HUDEP-2 (cell line): Measurements from ENCODE around the gene CHMP4B.

Source experiments
- DNase-seq, 76 experiments: peaks; one replicate each; lab custom pipeline; 2025; ENCODE audit not compliant: unreplicated experiment in 76 of 76; lab: John Stamatoyannopoulos, UW

The CHMP4B gene

GRCh38 chr20:33884633-33885032 lies 73.5 kb downstream of the CHMP4B start:
- DNase-seq, result no peak

GRCh38 chr20:33889312-33889711 lies 78.2 kb downstream of the CHMP4B start:
- DNase-seq, result no peak

DNA sequence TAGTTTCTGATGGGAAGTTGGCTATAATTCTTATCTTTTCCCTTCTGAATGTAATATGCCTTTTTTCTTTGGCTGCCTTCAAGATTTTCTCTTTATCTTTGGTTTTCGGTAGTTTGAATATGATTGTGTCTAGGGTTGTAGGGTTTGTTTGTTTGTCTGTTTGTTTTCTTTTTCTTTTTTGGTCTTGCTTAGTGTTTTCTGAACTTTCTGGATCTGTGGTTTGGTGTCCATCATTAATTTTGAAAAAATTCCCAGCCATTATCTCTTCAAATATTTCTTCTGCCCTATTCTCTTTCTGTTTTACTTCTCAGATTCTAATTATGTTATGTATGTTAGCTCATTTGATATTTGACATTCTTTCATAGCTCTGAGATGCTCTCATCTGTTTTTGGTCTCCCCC lies 79.4 kb downstream of the CHMP4B start:
- no peak for DNase-seq

- DNase-seq, result no peak
Observed at GRCh38 chr20:33893314-33893713, 82.2 kb downstream of the CHMP4B start.

DNA sequence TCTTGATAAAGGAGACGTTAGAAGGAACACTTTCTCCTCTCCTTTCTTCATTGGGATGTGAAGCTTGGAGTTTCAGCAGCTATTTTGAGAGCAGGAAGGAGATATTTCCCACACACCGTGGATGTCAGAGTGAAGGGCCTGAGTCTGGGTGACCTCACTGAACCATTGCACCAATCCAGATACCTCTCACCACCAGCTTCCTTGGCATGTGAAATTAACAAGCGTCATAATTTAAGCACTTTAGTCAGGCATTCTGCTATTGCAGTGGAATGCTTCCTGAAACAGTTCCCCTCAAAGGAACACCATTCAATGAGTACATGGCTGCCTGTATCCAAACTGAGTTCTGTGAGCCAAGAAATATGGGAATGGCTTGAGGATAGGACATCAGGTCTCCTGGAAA lies 83.7 kb downstream of the CHMP4B start:
- DNase-seq, result no peak

DNA sequence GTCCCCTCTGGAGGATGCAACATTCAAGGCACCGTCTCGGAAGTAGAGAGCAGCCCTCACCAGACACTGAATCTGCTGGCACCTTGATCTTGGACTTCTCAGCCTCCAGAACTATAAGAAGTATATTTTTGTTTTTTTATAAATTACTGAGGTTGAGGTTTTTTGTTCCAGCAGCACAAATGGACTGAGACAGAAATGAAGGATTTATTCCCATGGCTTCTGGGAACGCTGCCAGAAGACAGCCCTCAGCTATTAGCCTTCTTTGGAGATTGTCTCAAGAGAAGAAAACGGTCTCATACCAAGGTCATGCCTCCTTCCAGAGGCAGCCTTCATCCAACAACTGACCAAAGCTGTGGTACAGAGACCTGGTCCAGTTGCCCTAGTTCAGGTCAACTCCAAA lies 85.4 kb downstream of the CHMP4B start:
- DNase-seq, result no peak

GRCh38 chr20:33897313-33897912 lies 86.3 kb downstream of the CHMP4B start:
- peak in 22 of 76 experiments; percentile 2 to 41 (median 12) for DNase-seq

GRCh38 chr20:33899106-33899505 lies 88.0 kb downstream of the CHMP4B start:
- DNase-seq, result no peak

DNA sequence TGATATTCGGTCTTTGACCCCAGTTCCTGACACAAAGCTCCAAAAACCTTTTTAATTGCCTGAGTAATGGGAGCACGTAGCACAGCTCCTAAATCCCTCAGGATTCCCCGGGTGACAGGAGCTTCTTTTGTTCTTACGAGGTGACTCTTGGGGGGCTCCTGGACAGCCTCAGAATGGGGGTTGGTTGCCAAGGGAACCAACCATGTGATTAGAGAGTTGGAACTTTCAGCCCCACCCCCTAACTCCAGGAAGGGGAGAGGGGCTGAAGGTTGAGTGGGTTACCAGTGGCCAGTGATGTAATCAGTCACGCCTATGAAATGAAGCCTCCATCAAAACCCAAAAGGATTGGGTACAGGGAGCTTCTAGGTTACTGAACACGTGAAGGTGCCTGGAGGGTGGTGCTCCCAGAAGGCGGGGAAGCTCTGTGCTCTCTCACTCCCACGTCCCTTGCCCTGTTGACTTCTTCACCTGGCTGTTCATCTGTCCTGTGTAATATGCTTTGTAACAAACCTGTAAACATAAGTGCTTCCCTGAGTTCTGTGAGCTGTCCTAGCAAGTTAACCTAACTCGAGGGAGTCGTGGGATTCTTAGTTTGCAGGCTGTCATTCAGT lies 89.5 kb downstream of the CHMP4B start:
- DNase-seq, result no peak

- no peak for DNase-seq
Observed at GRCh38 chr20:33901132-33901523, 90.0 kb downstream of the CHMP4B start.

DNA sequence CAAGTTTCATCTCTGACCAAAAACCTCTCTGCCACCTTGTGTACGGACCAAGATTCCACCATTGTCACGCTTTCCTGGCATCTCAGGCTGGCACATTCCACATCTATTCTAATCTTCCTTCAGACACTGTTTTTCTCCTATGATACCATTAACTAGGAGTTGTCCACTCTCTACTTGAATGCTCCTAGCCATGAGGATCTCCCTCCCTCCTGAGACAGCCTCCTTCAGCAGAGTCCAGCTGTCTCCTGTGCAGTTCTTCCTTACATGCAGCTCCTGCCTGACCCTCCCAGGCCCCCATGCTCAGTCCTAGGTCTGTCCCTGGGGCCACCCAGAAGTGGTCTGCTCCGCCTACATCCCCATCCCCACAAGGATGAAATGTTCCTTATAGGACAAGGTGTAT lies 90.9 kb downstream of the CHMP4B start:
- DNase-seq, result no peak
